HEK293 (cell line): Measurements from ENCODE around the gene STXBP5L.

Source experiments
- CTCF ChIA-PET: fragments of 350-600 bp; formaldehyde crosslinking; extraction: SDS; loops from one replicate; lab custom pipeline; 2021; ENCODE audit warnings: antibody characterized with exemption; lab: Yijun Ruan, JAX
- POLR2A ChIA-PET: fragments of 300-600 bp; formaldehyde crosslinking; extraction: SDS; loops from one replicate; lab custom pipeline; 2020; ENCODE audit warnings: antibody characterized with exemption, inconsistent platforms; lab: Yijun Ruan, JAX
- H3K27ac ChIP-seq: fragments of 200-500 bp; sonication (Bioruptor generic); 2 replicates; pipeline ENCODE4 v1.5.1; 2014; ENCODE audit warnings: low read depth, low read length, control low read depth, inconsistent platforms; ENCODE audit errors: extremely low read depth
- H3K36me3 ChIP-seq, 2 experiments: fragments of 200-500 bp in 1 of 2; sonication (Bioruptor generic) in 1 of 2; 1 replicate in 1 of 2; 2 replicates in 1 of 2; pipeline ENCODE4 v1.5.1; 2014 to 2017; ENCODE audit warnings: inconsistent platforms in 2 of 2, low read length in 2 of 2; ENCODE audit not compliant: control insufficient read depth in 2 of 2, insufficient read depth in 1 of 2
- H3K4me1 ChIP-seq: fragments of 200-500 bp; sonication (Bioruptor generic); 2 replicates; pipeline ENCODE4 v1.5.1; 2014; ENCODE audit warnings: mild to moderate bottlenecking, low read length, inconsistent platforms; ENCODE audit not compliant: control insufficient read depth, insufficient read depth
- H3K4me3 ChIP-seq: 2 replicates; pipeline ENCODE4 v1.5.1; 2011; ENCODE audit warnings: low read depth, mild to moderate bottlenecking, control low read depth, low read length, moderate library complexity
- H3K9me3 ChIP-seq: fragments of 200-500 bp; sonication (Bioruptor generic); 2 replicates; pipeline ENCODE4 v1.5.1; 2014; ENCODE audit warnings: low read depth, low read length, inconsistent platforms; ENCODE audit not compliant: control insufficient read depth, insufficient read depth
- HIC1 ChIP-seq: fragments of 450-650 bp; formaldehyde crosslinking; IDR thresholded peaks from 2 replicates; pipeline ENCODE4 v1.5.1; 2016; ENCODE audit warnings: missing biosample characterization, missing genetic modification characterization
- HOXD13 ChIP-seq: sonication (generic); formaldehyde crosslinking; IDR thresholded peaks from 2 replicates; pipeline ENCODE4 v1.8.0; 2022; ENCODE audit warnings: missing genetic modification reagents, borderline replicate concordance
- TCF7L2 ChIP-seq: IDR thresholded peaks from 2 replicates; pipeline ENCODE4 v1.6.1; 2011; ENCODE audit warnings: low read depth, mild to moderate bottlenecking, inconsistent platforms, low read length, moderate library complexity, borderline replicate concordance
- TRIM28 ChIP-seq: IDR thresholded peaks from 2 replicates; pipeline ENCODE4 v1.6.1; 2011; ENCODE audit warnings: low read length, control low read depth, borderline replicate concordance
- ZFHX2 ChIP-seq: fragments of 450-650 bp; formaldehyde crosslinking; conservative IDR thresholded peaks from 2 replicates; pipeline ENCODE4 v1.5.1; 2016; ENCODE audit warnings: missing biosample characterization, missing genetic modification characterization
- ZIC2 ChIP-seq: fragments of 450-650 bp; formaldehyde crosslinking; IDR thresholded peaks from 2 replicates; pipeline ENCODE4 v1.5.1; 2016; ENCODE audit warnings: missing biosample characterization, missing genetic modification characterization
- ZNF132 ChIP-seq: fragments of 450-650 bp; formaldehyde crosslinking; IDR thresholded peaks from 2 replicates; pipeline ENCODE4 v1.5.1; 2017; ENCODE audit warnings: missing biosample characterization, missing genetic modification characterization, borderline replicate concordance
- ZNF16 ChIP-seq: fragments of 450-650 bp; formaldehyde crosslinking; IDR thresholded peaks from 2 replicates; pipeline ENCODE4 v1.5.1; 2016; ENCODE audit warnings: low read depth, missing biosample characterization, missing genetic modification characterization
- ZNF175 ChIP-seq: fragments of 450-650 bp; formaldehyde crosslinking; IDR thresholded peaks from 2 replicates; pipeline ENCODE4 v1.5.1; 2016; ENCODE audit warnings: missing biosample characterization, missing genetic modification characterization
- ZNF184 ChIP-seq: fragments of 450-650 bp; IDR thresholded peaks from 2 replicates; pipeline ENCODE4 v1.5.1; 2018; ENCODE audit warnings: missing biosample characterization, mild to moderate bottlenecking, missing genetic modification characterization
- ZNF223 ChIP-seq: fragments of 450-650 bp; formaldehyde crosslinking; IDR thresholded peaks from 2 replicates; pipeline ENCODE4 v1.5.1; 2016; ENCODE audit warnings: missing biosample characterization, missing genetic modification characterization
- ZNF311 ChIP-seq: fragments of 450-650 bp; formaldehyde crosslinking; IDR thresholded peaks from 2 replicates; pipeline ENCODE4 v1.5.1; 2017; ENCODE audit warnings: missing biosample characterization, missing genetic modification characterization, borderline replicate concordance
- ZNF335 ChIP-seq: fragments of 450-650 bp; formaldehyde crosslinking; conservative IDR thresholded peaks from 2 replicates; pipeline ENCODE4 v1.5.1; 2016; ENCODE audit warnings: missing biosample characterization, missing genetic modification characterization
- ZNF426 ChIP-seq: fragments of 450-650 bp; formaldehyde crosslinking; IDR thresholded peaks from 2 replicates; pipeline ENCODE4 v1.5.1; 2017; ENCODE audit warnings: missing biosample characterization, missing genetic modification characterization, mild to moderate bottlenecking, inconsistent platforms, moderate library complexity
- ZNF514 ChIP-seq: fragments of 450-650 bp; formaldehyde crosslinking; IDR thresholded peaks from 2 replicates; pipeline ENCODE4 v1.5.1; 2016; ENCODE audit warnings: missing biosample characterization, missing genetic modification characterization
- ZNF544 ChIP-seq: fragments of 450-650 bp; formaldehyde crosslinking; IDR thresholded peaks from 2 replicates; pipeline ENCODE4 v1.5.0; 2017; ENCODE audit warnings: missing biosample characterization, missing genetic modification characterization
- ZNF560 ChIP-seq: fragments of 450-650 bp; formaldehyde crosslinking; IDR thresholded peaks from 2 replicates; pipeline ENCODE4 v1.5.1; 2017; ENCODE audit warnings: missing biosample characterization, missing genetic modification characterization, borderline replicate concordance
- ZNF585B ChIP-seq: fragments of 450-650 bp; formaldehyde crosslinking; IDR thresholded peaks from 2 replicates; pipeline ENCODE4 v1.5.1; 2016; ENCODE audit warnings: missing biosample characterization, missing genetic modification characterization
- ZNF645 ChIP-seq: fragments of 450-650 bp; formaldehyde crosslinking; IDR thresholded peaks from 2 replicates; pipeline ENCODE4; 2016; ENCODE audit warnings: missing biosample characterization, missing genetic modification characterization
- ZNF658 ChIP-seq: fragments of 450-650 bp; formaldehyde crosslinking; IDR thresholded peaks from 2 replicates; pipeline ENCODE4; 2016; ENCODE audit warnings: missing biosample characterization, missing genetic modification characterization
- ZNF747 ChIP-seq: fragments of 450-650 bp; formaldehyde crosslinking; IDR thresholded peaks from 2 replicates; pipeline ENCODE4 v1.5.1; 2016; ENCODE audit warnings: missing biosample characterization, missing genetic modification characterization
- ZNF768 ChIP-seq: fragments of 450-650 bp; formaldehyde crosslinking; IDR thresholded peaks from 2 replicates; pipeline ENCODE4 v1.5.1; 2018; ENCODE audit warnings: missing biosample characterization, mild to moderate bottlenecking, missing genetic modification characterization
- ZNF843 ChIP-seq: fragments of 450-650 bp; formaldehyde crosslinking; IDR thresholded peaks from 2 replicates; pipeline ENCODE4 v1.5.1; 2016; ENCODE audit warnings: missing biosample characterization, missing genetic modification characterization
- TF ChIP-seq, protein P1 (sequence below): fragments of 450-650 bp; formaldehyde crosslinking; IDR thresholded peaks from 2 replicates; pipeline ENCODE4 v1.5.1; 2016; ENCODE audit warnings: missing biosample characterization, missing genetic modification characterization
- TF ChIP-seq, protein P2 (sequence below): fragments of 450-650 bp; formaldehyde crosslinking; IDR thresholded peaks from 2 replicates; pipeline ENCODE4 v1.5.1; 2016; ENCODE audit warnings: missing biosample characterization, missing genetic modification characterization

The STXBP5L gene

GRCh38 chr3:121153851-121154250 is 245.8 kb downstream of the STXBP5L start (continued):
- TF ChIP-seq ZNF645 (no peak), ZNF585B (no peak), ZNF514 (tag by site-specific recombination) (no peak), ZNF184 (tag by site-specific recombination) (no peak), TCF7L2 (no peak), TRIM28 (no peak), ZNF426 (tag by site-specific recombination) (no peak), HOXD13 (CRISPR knock-in tag) (no peak), ZNF544 (no peak), ZNF16 (tag by site-specific recombination) (no peak), ZNF768 (tag by site-specific recombination) (no peak)

DNA sequence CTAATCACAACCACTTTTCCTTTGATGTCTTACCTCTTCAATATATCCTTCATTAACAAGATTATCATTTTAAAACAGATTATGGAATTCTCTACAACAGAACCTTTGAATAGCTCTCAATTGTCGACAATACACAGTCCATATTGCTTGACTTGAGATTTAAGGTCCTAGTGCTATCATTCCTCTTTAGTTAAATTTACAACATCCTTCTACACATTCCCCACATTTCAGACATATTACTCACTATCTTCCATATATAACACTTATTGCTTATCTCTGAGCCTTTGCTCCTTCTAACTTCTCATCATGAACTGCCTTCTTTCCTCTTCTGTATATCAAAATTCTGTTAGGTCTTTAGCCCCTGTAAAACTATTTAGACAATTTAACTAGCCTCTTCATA is 247.0 kb downstream of the STXBP5L start:
- no peaks in the 10 kb centered on the region for H3K4me1 ChIP-seq
- CTCF ChIA-PET = no interaction called here
- TF ChIP-seq ZNF658 (tag by site-specific recombination) (no peak), ZNF747 (tag by site-specific recombination) (no peak), ZFHX2 (tag by site-specific recombination) (no peak), ZNF585B (no peak), ZNF335 (tag by site-specific recombination) (no peak), ZNF560 (tag by site-specific recombination) (no peak), ZNF311 (no peak), HIC1 (tag by site-specific recombination) (no peak), ZNF843 (no peak), ZNF223 (tag by site-specific recombination) (no peak), ZNF514 (tag by site-specific recombination) (no peak), ZNF132 (tag by site-specific recombination) (no peak), ZIC2 (tag by site-specific recombination) (no peak), ZNF175 (tag by site-specific recombination) (no peak)
- TF ChIP-seq, protein P1, sequence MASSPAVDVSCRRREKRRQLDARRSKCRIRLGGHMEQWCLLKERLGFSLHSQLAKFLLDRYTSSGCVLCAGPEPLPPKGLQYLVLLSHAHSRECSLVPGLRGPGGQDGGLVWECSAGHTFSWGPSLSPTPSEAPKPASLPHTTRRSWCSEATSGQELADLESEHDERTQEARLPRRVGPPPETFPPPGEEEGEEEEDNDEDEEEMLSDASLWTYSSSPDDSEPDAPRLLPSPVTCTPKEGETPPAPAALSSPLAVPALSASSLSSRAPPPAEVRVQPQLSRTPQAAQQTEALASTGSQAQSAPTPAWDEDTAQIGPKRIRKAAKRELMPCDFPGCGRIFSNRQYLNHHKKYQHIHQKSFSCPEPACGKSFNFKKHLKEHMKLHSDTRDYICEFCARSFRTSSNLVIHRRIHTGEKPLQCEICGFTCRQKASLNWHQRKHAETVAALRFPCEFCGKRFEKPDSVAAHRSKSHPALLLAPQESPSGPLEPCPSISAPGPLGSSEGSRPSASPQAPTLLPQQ (tag by site-specific recombination) = no peak
- TF ChIP-seq, protein P2, sequence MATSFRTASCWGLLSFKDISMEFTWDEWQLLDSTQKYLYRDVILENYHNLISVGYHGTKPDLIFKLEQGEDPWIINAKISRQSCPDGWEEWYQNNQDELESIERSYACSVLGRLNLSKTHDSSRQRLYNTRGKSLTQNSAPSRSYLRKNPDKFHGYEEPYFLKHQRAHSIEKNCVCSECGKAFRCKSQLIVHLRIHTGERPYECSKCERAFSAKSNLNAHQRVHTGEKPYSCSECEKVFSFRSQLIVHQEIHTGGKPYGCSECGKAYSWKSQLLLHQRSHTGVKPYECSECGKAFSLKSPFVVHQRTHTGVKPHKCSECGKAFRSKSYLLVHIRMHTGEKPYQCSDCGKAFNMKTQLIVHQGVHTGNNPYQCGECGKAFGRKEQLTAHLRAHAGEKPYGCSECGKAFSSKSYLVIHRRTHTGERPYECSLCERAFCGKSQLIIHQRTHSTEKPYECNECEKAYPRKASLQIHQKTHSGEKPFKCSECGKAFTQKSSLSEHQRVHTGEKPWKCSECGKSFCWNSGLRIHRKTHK (tag by site-specific recombination) = no peak
- TF ChIP-seq, all 188 proteins: peak for 0
- Histone ChIP-seq H3K4me3 (no peak overlapping the region), H3K36me3 (no peaks in the 10 kb centered on the region), H3K9me3 (no peaks in the 10 kb centered on the region), H3K27ac (no peak overlapping the region)
- POLR2A ChIA-PET = no interaction called here
